ENCODE measurements around the gene ITGB7. TPM values are rescaled to one million over a fixed set of nuclear protein-coding genes. Genes with fewer than 3 reads are reported as not detected.

Gene ITGB7
- total RNA-seq, 4 donors from 2014 or later = 1.1 to 1.8 (median 1.4) TPM

- H3K36me3 ChIP-seq = no peaks in the 10 kb centered on the region
- no peaks in the 10 kb centered on the region for H3K9me3 ChIP-seq
- H3K27me3 ChIP-seq = no peaks in the 10 kb centered on the region
- 97% methylated on average over 5 of the region's 5 CpGs for WGBS
- peaks cover 0 to 11% (median 0%) of the 10 kb centered on the region in 4 donors for H3K4me1 ChIP-seq
- no peak overlapping the region for H3K27ac ChIP-seq (replicated peaks in 1 of 4)
- no peak overlapping the region for H3K4me3 ChIP-seq
- intact Hi-C loops (cut with DNase I) = no loop called here
- DNase-seq (ENCODE audit: extremely low spot score) = peak; percentile 21
- TF ChIP-seq EP300 (IDR thresholded peaks at IDR 0.05) (no peak), CTCF (IDR thresholded peaks at IDR 0.05) (no peak)
Observed at GRCh38 chr12:53145383-53146260, 61.4 kb downstream of the ITGB7 start.

- intact Hi-C loops (cut with DNase I) = no loop called here
- H3K27ac ChIP-seq (replicated peaks in 1 of 4) = no peak overlapping the region
- TF ChIP-seq POLR2AphosphoS5 (IDR thresholded peaks at IDR 0.05) = no peak
- TF ChIP-seq EP300 (IDR thresholded peaks at IDR 0.05) = no peak
- TF ChIP-seq POLR2A (IDR thresholded peaks at IDR 0.05; ENCODE audit: low read depth) = no peak
- TF ChIP-seq CTCF (IDR thresholded peaks at IDR 0.05) = no peak
Observed at GRCh38 chr12:53143355-53143754, 63.7 kb downstream of the ITGB7 start.

More at GRCh38 chr12:53143355-53143754, 63.7 kb downstream of the ITGB7 start:
- 85% methylated on average over 4 of the region's 4 CpGs for WGBS
- no peaks in the 10 kb centered on the region for H3K27me3 ChIP-seq
- no peak overlapping the region for H3K4me3 ChIP-seq
- H3K9me3 ChIP-seq = no peaks in the 10 kb centered on the region
- DNase-seq (ENCODE audit: extremely low spot score) = no peak
- H3K36me3 ChIP-seq = no peaks in the 10 kb centered on the region
- no peaks in the 10 kb centered on the region for H3K4me1 ChIP-seq

Small RNAs within 50 kb of the gene (small RNA-seq; reads per million reads assigned to genes)
- gene HIGD1AP1 = 0 reads per million in 3 donors

Other genes starting within 250 kb of the ITGB7 start
- gene EIF4B, start 200.8 kb downstream of the ITGB7 start, total RNA-seq = 100 to 1,000 TPM; 400 to 648 (median 576) TPM
- 100 to 1,000 TPM; 173 to 226 (median 202) TPM for gene TNS2, start 157.2 kb downstream of the ITGB7 start, total RNA-seq
- gene SPRYD3, start 127.9 kb downstream of the ITGB7 start, total RNA-seq = 100 to 1,000 TPM in 2 of 4 donors, 10 to 100 TPM in 2; 79.7 to 125 (median 99.1) TPM
- gene IGFBP6, start 109.6 kb downstream of the ITGB7 start, total RNA-seq = 1,000 to 10,000 TPM in 1 of 4 donors, 100 to 1,000 TPM in 3; 626 to 1,141 (median 795) TPM
- not detected for gene SOAT2, start 103.8 kb downstream of the ITGB7 start, total RNA-seq
- 10 to 100 TPM; 12.4 to 19.6 (median 15.3) TPM for gene ZNF740, start 26.5 kb downstream of the ITGB7 start, total RNA-seq
- gene CSAD, start 26.3 kb downstream of the ITGB7 start, total RNA-seq = 10 to 100 TPM; 10.8 to 27.8 (median 15.0) TPM
- 10 to 100 TPM; 10.3 to 26.1 (median 22.9) TPM for gene RARG, start 25.0 kb upstream of the ITGB7 start, total RNA-seq
- 1 to 10 TPM in 1 of 4 donors, under 1 TPM in 3; under 0.01 to 2.0 (median 0.24) TPM for gene ESPL1, start 61.0 kb upstream of the ITGB7 start, total RNA-seq
- 100 to 1,000 TPM; 446 to 812 (median 631) TPM for gene PFDN5, start 88.3 kb upstream of the ITGB7 start, total RNA-seq
- 10 to 100 TPM; 41.6 to 63.0 (median 46.2) TPM for gene MYG1, start 92.4 kb upstream of the ITGB7 start, total RNA-seq
- gene AAAS, start 114.4 kb upstream of the ITGB7 start, total RNA-seq = 10 to 100 TPM; 35.1 to 46.2 (median 38.3) TPM
- gene SP7, start 129.1 kb upstream of the ITGB7 start, total RNA-seq = not detected
- gene SP1, start 172.9 kb upstream of the ITGB7 start, total RNA-seq = 10 to 100 TPM; 54.0 to 85.7 (median 72.2) TPM
- gene AMHR2, start 216.6 kb upstream of the ITGB7 start, total RNA-seq = under 1 TPM in 2 of 4 donors, not detected in 2; 0.33 to 0.92 TPM
- 10 to 100 TPM; 47.8 to 77.6 (median 65.3) TPM for gene PRR13, start 234.5 kb upstream of the ITGB7 start, total RNA-seq
- 100 to 1,000 TPM; 275 to 374 (median 365) TPM for gene PCBP2, start 244.9 kb upstream of the ITGB7 start, total RNA-seq